ENCODE measurements around the gene SPSB1.

SPSB1 gene

DNA sequence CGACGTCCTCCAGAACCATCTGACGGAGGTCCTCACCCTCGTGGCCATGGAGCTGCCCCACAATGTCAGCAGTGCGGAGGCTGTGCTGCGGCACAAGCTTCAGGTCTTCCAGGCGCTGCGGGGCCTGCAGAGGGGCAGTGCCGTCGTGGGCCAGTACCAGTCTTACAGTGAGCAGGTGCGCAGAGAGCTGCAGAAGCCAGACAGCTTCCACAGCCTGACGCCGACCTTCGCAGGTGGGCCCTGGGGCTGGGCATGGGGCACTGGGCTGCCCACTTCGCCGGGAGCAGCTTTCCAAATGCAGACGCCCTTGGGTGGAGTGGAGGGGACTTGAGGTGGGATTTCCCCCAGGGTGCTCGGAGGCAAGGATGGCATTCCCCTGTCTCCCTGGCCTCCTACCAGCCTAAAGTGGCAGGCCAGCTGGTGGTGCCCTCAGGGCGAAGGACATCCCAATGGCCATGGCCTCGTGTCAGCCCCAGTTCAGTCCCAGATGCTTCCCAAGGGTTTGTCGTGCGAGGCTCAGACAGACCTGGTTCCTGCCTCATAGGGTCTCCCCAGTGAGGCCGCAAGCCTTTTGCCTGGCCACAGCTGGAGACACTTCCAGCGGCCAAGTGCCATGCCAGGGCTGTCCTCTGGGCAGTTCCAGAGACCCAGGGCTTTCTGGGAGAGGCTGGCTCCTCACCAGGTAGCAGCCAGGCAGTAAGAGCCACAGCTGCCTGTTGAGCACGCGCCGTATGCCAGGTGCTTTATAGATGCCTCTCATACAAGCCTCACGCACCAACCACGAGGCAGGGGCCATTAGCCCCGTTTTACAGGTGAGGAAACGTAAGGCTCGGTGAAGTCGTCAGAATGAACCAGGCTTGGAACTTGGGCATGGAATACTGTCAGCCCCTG, 30.4 kb upstream of the SPSB1 start:
- Mint-ChIP-seq H3K9me3 (peaks cover 29% of the 10 kb centered on the region), H3K27me3 (ENCODE audit: low read depth, poor library complexity) (no peaks in the 10 kb centered on the region), H3K4me3 (no peak overlapping the region), H3K27ac (peak overlapping the region; percentile 22), H3K36me3 (ENCODE audit: low read depth) (peaks cover 48% of the 10 kb centered on the region), H3K4me1 (peaks cover 58% of the 10 kb centered on the region)
- no peak for DNase-seq
- TF ChIP-seq, protein P1, sequence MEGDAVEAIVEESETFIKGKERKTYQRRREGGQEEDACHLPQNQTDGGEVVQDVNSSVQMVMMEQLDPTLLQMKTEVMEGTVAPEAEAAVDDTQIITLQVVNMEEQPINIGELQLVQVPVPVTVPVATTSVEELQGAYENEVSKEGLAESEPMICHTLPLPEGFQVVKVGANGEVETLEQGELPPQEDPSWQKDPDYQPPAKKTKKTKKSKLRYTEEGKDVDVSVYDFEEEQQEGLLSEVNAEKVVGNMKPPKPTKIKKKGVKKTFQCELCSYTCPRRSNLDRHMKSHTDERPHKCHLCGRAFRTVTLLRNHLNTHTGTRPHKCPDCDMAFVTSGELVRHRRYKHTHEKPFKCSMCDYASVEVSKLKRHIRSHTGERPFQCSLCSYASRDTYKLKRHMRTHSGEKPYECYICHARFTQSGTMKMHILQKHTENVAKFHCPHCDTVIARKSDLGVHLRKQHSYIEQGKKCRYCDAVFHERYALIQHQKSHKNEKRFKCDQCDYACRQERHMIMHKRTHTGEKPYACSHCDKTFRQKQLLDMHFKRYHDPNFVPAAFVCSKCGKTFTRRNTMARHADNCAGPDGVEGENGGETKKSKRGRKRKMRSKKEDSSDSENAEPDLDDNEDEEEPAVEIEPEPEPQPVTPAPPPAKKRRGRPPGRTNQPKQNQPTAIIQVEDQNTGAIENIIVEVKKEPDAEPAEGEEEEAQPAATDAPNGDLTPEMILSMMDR (IDR thresholded peaks at IDR 0.05), result no peak

DNA sequence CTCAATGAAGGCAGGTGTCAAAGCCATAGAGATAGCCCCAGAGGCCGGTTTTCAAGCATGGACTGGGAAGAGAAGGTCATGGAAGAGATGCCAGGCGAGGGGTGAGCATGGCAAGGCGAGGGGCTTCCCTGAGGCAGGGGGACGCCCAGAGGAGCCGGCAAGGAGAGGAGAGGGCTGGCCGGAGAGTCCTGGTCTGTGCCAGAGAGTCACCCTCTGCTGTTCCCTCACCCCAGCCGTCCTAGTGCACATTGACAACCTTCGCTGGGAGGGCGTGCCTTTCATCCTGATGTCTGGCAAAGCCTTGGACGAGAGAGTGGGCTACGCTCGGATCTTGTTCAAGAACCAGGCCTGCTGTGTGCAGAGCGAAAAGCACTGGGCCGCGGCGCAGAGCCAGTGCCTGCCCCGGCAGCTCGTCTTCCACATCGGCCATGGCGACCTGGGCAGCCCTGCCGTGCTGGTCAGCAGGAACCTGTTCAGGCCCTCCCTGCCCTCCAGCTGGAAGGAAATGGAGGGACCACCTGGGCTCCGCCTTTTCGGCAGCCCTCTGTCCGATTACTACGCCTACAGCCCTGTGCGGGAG, 29.3 kb upstream of the SPSB1 start:
- H3K27ac Mint-ChIP-seq, result no peak overlapping the region
- H3K4me1 Mint-ChIP-seq, result peaks cover 54% of the 10 kb centered on the region
- DNase-seq, result no peak
- no peak overlapping the region for H3K4me3 Mint-ChIP-seq
- H3K9me3 Mint-ChIP-seq, result peaks cover 21% of the 10 kb centered on the region
- H3K36me3 Mint-ChIP-seq (ENCODE audit: low read depth), result peaks cover 38% of the 10 kb centered on the region
- TF ChIP-seq, protein P1 (IDR thresholded peaks at IDR 0.05), result no peak
- no peaks in the 10 kb centered on the region for H3K27me3 Mint-ChIP-seq (ENCODE audit: low read depth, poor library complexity)

DNA sequence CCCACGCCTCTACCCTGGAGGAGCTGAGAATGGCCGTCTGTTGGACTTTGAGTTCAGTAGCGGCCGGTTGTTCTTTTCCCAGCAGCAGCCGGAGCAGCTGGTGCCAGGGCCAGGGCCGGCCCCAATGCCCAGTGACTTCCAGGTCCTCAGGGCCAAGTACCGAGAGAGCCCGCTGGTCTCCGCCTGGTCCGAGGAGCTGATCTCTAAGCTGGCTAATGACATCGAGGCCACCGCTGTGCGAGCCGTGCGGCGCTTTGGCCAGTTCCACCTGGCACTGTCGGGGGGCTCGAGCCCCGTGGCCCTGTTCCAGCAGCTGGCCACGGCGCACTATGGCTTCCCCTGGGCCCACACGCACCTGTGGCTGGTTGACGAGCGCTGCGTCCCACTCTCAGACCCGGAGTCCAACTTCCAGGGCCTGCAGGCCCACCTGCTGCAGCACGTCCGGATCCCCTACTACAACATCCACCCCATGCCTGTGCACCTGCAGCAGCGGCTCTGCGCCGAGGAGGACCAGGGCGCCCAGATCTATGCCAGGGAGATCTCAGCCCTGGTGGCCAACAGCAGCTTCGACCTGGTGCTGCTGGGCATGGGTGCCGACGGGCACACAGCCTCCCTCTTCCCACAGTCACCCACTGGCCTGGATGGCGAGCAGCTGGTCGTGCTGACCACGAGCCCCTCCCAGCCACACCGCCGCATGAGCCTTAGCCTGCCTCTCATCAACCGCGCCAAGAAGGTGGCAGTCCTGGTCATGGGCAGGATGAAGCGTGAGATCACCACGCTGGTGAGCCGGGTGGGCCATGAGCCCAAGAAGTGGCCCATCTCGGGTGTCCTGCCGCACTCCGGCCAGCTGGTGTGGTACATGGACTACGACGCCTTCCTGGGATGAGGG, 28.5 kb upstream of the SPSB1 start:
- H3K27ac Mint-ChIP-seq, result no peak overlapping the region

DNA sequence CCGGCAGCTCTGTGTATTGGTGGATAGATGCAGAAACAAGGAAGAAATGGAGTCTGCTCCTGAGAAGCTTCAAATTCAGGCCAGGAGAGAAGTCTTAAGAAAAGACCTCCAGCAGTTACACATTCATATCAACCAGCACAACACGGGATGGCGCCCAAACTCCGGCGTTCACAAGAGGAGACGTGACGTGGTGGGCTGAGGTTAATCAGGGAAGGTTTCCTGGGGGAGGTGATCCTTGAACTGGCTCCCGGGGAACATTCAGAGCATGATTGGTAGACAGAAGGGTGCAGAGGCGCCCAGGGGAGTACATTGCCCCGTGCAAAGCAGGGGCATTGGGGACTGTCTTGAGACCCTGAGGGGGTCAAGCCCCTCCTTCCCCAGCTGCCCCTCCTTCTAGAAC, 27.7 kb upstream of the SPSB1 start:
- no peak for DNase-seq
- H3K9me3 Mint-ChIP-seq, result peaks cover 4% of the 10 kb centered on the region
- H3K27ac Mint-ChIP-seq, result no peak overlapping the region
- no peaks in the 10 kb centered on the region for H3K27me3 Mint-ChIP-seq (ENCODE audit: low read depth, poor library complexity)
- H3K4me3 Mint-ChIP-seq, result no peak overlapping the region
- peaks cover 59% of the 10 kb centered on the region for H3K4me1 Mint-ChIP-seq
- TF ChIP-seq, protein P1 (IDR thresholded peaks at IDR 0.05), result no peak
- peaks cover 21% of the 10 kb centered on the region for H3K36me3 Mint-ChIP-seq (ENCODE audit: low read depth)

More for the DNA sequence above, 28.5 kb upstream of the SPSB1 start:
- Mint-ChIP-seq H3K36me3 (ENCODE audit: low read depth) (peaks cover 29% of the 10 kb centered on the region), H3K9me3 (peaks cover 12% of the 10 kb centered on the region), H3K27me3 (ENCODE audit: low read depth, poor library complexity) (no peaks in the 10 kb centered on the region), H3K4me1 (peaks cover 56% of the 10 kb centered on the region), H3K4me3 (no peak overlapping the region)
- TF ChIP-seq, protein P1 (IDR thresholded peaks at IDR 0.05), result no peak
- DNase-seq, result no peak

DNA sequence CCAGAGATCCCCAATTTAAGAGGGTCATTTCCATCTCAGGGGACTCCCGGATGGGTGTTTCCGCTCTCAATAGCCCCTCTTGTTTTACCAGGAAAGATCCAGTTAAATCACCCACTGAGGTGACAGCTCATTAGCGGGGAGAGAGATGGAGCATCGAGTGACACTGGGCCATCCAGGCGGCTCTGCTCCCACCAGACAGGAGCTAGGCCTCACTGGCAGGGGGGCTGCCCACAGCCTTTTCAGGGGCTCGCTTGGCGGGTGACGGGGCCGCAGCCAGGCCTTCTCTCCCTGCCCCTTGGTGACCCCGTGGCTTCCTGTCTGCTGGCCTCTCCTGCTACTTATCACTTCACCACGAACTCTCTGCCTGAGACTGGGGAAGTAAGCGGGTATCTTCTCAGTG, 26.7 kb upstream of the SPSB1 start:
- TF ChIP-seq, protein P1 (IDR thresholded peaks at IDR 0.05), result no peak
- peak; percentile 64 for DNase-seq
- Mint-ChIP-seq H3K27me3 (ENCODE audit: low read depth, poor library complexity) (no peaks in the 10 kb centered on the region), H3K4me1 (peaks cover 61% of the 10 kb centered on the region), H3K27ac (peak overlapping the region; percentile 89), H3K9me3 (no peaks in the 10 kb centered on the region), H3K36me3 (ENCODE audit: low read depth) (peaks cover 12% of the 10 kb centered on the region), H3K4me3 (peak overlapping the region; percentile 58)
